H1 (cell line): ENCODE data around the gene FMO4. TPM values are rescaled to one million over a fixed set of nuclear protein-coding genes. Genes with fewer than 3 reads are reported as not detected.

Experiments
- CTCF ChIA-PET: fragments of 300-600 bp; sonication (Branson Sonifier 250); formaldehyde crosslinking; loops from one replicate; lab custom pipeline; 2021; ENCODE audit not compliant: partially characterized antibody; lab: Charles Lee
- POLR2A ChIA-PET: fragments of 300-600 bp; sonication (Branson Sonifier 250); formaldehyde crosslinking; loops from one replicate; lab custom pipeline; 2021; ENCODE audit warnings: inconsistent platforms; ENCODE audit not compliant: partially characterized antibody; lab: Charles Lee
- DNase-seq, 2 experiments: peaks; one replicate each; pipeline versions ENCODE4 v3.0.0 to v3.0.0-alpha.2; 2010 to 2022; ENCODE audit warnings: low spot score in 2 of 2, low read depth in 1 of 2, mixed read lengths in 1 of 2
- FAIRE-seq: peaks from 2 replicates; lab custom pipeline; 2011; peaks lifted over from hg19 to GRCh38; lab: Jason Lieb, UNC
- H2AFZ ChIP-seq: 2 replicates; pipeline ENCODE4 v1.8.1; 2012; ENCODE audit warnings: low read length, inconsistent platforms
- H2AK5ac ChIP-seq: 2 replicates; pipeline ENCODE4 v1.6.1; 2013; ENCODE audit warnings: low read depth, low read length
- H2BK120ac ChIP-seq: replicated peaks from 2 replicates; pipeline ENCODE3; 2013; ENCODE audit warnings: low read depth, low read length, inconsistent platforms
- H2BK12ac ChIP-seq: 2 replicates; pipeline ENCODE4 v1.6.1; 2013; ENCODE audit warnings: low read depth, low read length
- H2BK15ac ChIP-seq: 2 replicates; pipeline ENCODE4 v1.6.1; 2013; ENCODE audit warnings: low read length
- H2BK20ac ChIP-seq: 2 replicates; pipeline ENCODE4 v1.6.1; 2013; ENCODE audit warnings: low read length
- H2BK5ac ChIP-seq: 2 replicates; pipeline ENCODE4 v1.6.1; 2013; ENCODE audit warnings: low read depth, low read length
- H3K14ac ChIP-seq: 2 replicates; pipeline ENCODE4 v1.6.1; 2013; ENCODE audit warnings: inconsistent platforms; ENCODE audit not compliant: insufficient read length
- H3K18ac ChIP-seq: 2 replicates; pipeline ENCODE4 v1.6.1; 2013; ENCODE audit warnings: low read length; ENCODE audit errors: extremely low read depth
- H3K23ac ChIP-seq: 2 replicates; pipeline ENCODE4 v1.6.1; 2013; ENCODE audit warnings: inconsistent platforms; ENCODE audit not compliant: insufficient read length
- H3K23me2 ChIP-seq: 2 replicates; pipeline ENCODE4 v1.6.1; 2013; ENCODE audit warnings: low read depth, low read length
- H3K27ac ChIP-seq: 2 replicates; pipeline ENCODE4 v1.6.1; 2011; ENCODE audit warnings: low read depth, low read length, inconsistent platforms
- H3K27me3 ChIP-seq, 4 experiments: replicated peaks in 1 of 4; 1 replicate in 1 of 4; 2 replicates in 3 of 4; pipeline versions ENCODE4 v1.6.1 to v1.8.1; 2011 to 2013; ENCODE audit warnings: low read length in 3 of 4, mild to moderate bottlenecking in 3 of 4, inconsistent platforms in 2 of 4, mixed read lengths in 2 of 4, moderate library complexity in 1 of 4; ENCODE audit not compliant: control insufficient read depth in 3 of 4, insufficient read depth in 3 of 4; ENCODE audit errors: extremely low read depth in 1 of 4
- H3K36me3 ChIP-seq, 4 experiments: 2 replicates each; pipeline versions ENCODE4 v1.6.1 to v1.8.1; 2011 to 2013; ENCODE audit warnings: mild to moderate bottlenecking in 4 of 4, low read length in 3 of 4, moderate library complexity in 2 of 4, control low read depth in 1 of 4, inconsistent platforms in 1 of 4; ENCODE audit not compliant: insufficient read depth in 4 of 4, control insufficient read depth in 2 of 4
- H3K4ac ChIP-seq: replicated peaks from 2 replicates; pipeline ENCODE3; 2013; ENCODE audit warnings: low read length, low read depth, mixed read lengths, inconsistent platforms; ENCODE audit not compliant: insufficient read length
- H3K4me1 ChIP-seq, 4 experiments: replicated peaks in 1 of 4; 1 replicate in 1 of 4; 2 replicates in 3 of 4; pipeline versions ENCODE4 v1.6.1 to v1.8.1; 2011 to 2013; ENCODE audit warnings: low read length in 3 of 4, inconsistent platforms in 2 of 4, mixed read lengths in 1 of 4; ENCODE audit not compliant: insufficient read depth in 4 of 4, control insufficient read depth in 3 of 4
- H3K4me2 ChIP-seq, 2 experiments: 2 replicates each; pipeline versions ENCODE4 v1.6.1 to v1.8.1; 2011 to 2013; ENCODE audit warnings: low read depth in 2 of 2, low read length in 2 of 2, control low read depth in 1 of 2, inconsistent platforms in 1 of 2, mild to moderate bottlenecking in 1 of 2; ENCODE audit not compliant: insufficient read depth in 1 of 2
- H3K4me3 ChIP-seq, 4 experiments: fragments of 200-600, 300-600 bp in 1 of 4; sonication (generic), shearing (Covaris generic), sonication (Bioruptor Twin) in 1 of 4; 2 replicates each; pipeline versions ENCODE4 v1.5.1 to v1.8.1; 2011 to 2016; ENCODE audit warnings: low read length in 4 of 4, low read depth in 3 of 4, control low read depth in 2 of 4, inconsistent platforms in 2 of 4, mild to moderate bottlenecking in 2 of 4, mixed read lengths in 1 of 4, moderate library complexity in 1 of 4; ENCODE audit not compliant: insufficient read depth in 2 of 4; ENCODE audit errors: extremely low read depth in 1 of 4
- H3K56ac ChIP-seq: replicated peaks from 2 replicates; pipeline ENCODE3; 2013; ENCODE audit warnings: low read depth, mild to moderate bottlenecking, mixed read lengths, low read length, inconsistent platforms; ENCODE audit not compliant: insufficient read length
- H3K79me1 ChIP-seq: 2 replicates; pipeline ENCODE4 v1.6.1; 2013; ENCODE audit warnings: low read depth, low read length, control low read depth
- H3K79me2 ChIP-seq, 2 experiments: 2 replicates each; pipeline versions ENCODE4 v1.6.1 to v1.8.1; 2012 to 2013; ENCODE audit warnings: low read length in 2 of 2, mild to moderate bottlenecking in 2 of 2, inconsistent platforms in 1 of 2; ENCODE audit not compliant: insufficient read depth in 2 of 2, control insufficient read depth in 1 of 2
- H3K9ac ChIP-seq, 4 experiments: replicated peaks in 1 of 4; 1 replicate in 1 of 4; 2 replicates in 3 of 4; pipeline versions ENCODE4 v1.6.1 to v1.8.1; 2011 to 2013; ENCODE audit warnings: low read depth in 3 of 4, low read length in 3 of 4, control low read depth in 2 of 4, mild to moderate bottlenecking in 2 of 4, moderate library complexity in 2 of 4, inconsistent platforms in 1 of 4; ENCODE audit errors: extremely low read depth in 1 of 4
- H3K9me3 ChIP-seq, 2 experiments: 2 replicates each; pipeline versions ENCODE4 v1.6.1 to v1.8.1; 2012 to 2013; ENCODE audit warnings: mild to moderate bottlenecking in 2 of 2, moderate library complexity in 2 of 2, control low read depth in 1 of 2, inconsistent platforms in 1 of 2, low read depth in 1 of 2, low read length in 1 of 2, mixed read lengths in 1 of 2; ENCODE audit not compliant: insufficient read depth in 2 of 2
- H4K20me1 ChIP-seq, 2 experiments: replicated peaks in 1 of 2; 2 replicates each; pipeline versions ENCODE3 to v1.8.1; 2011 to 2013; ENCODE audit warnings: inconsistent platforms in 2 of 2, low read length in 2 of 2, mild to moderate bottlenecking in 1 of 2; ENCODE audit not compliant: insufficient read depth in 2 of 2, control insufficient read depth in 1 of 2
- H4K5ac ChIP-seq: 2 replicates; pipeline ENCODE4 v1.6.1; 2013; ENCODE audit warnings: low read length, low read depth, mixed read lengths, inconsistent platforms; ENCODE audit not compliant: insufficient read length
- H4K8ac ChIP-seq: 2 replicates; pipeline ENCODE4 v1.8.0; 2013; ENCODE audit warnings: mild to moderate bottlenecking, moderate library complexity, low read length, inconsistent platforms; ENCODE audit not compliant: insufficient read depth; ENCODE audit errors: extremely low read depth
- H4K91ac ChIP-seq: replicated peaks from 2 replicates; pipeline ENCODE3; 2013; ENCODE audit warnings: low read length, mixed read lengths, inconsistent platforms; ENCODE audit not compliant: insufficient read length
- CHD1 ChIP-seq: IDR thresholded peaks from 2 replicates; pipeline ENCODE4 v1.6.1; 2012; ENCODE audit warnings: low read depth, low read length, improper control_type of control experiment
- CREB1 ChIP-seq: IDR thresholded peaks from 2 replicates; pipeline ENCODE4 v1.6.1; 2012; ENCODE audit warnings: inconsistent platforms
- KDM4A ChIP-seq: IDR thresholded peaks from one replicate; pipeline ENCODE4 v1.7.1; 2012; ENCODE audit warnings: low read depth, mild to moderate bottlenecking, moderate library complexity, low read length, inconsistent platforms; ENCODE audit not compliant: severe bottlenecking
- POLR2AphosphoS5 ChIP-seq: IDR thresholded peaks from 2 replicates; pipeline ENCODE4 v1.6.1; 2011; ENCODE audit warnings: low read depth, low read length
- RAD21 ChIP-seq, 2 experiments: IDR thresholded peaks in 1 of 2; conservative IDR thresholded peaks in 1 of 2; 2 replicates each; pipeline ENCODE4 v1.6.1; 2011; ENCODE audit warnings: low read depth in 2 of 2, low read length in 2 of 2, improper control_type of control experiment in 1 of 2, inconsistent platforms in 1 of 2, mild to moderate bottlenecking in 1 of 2, moderate library complexity in 1 of 2
- SAP30 ChIP-seq: fragments of 300-600 bp; sonication (generic); IDR thresholded peaks from 2 replicates; pipeline ENCODE4 v1.7.1; 2012; ENCODE audit warnings: low read length, moderate library complexity, mild to moderate bottlenecking, inconsistent platforms; ENCODE audit not compliant: insufficient read depth, insufficient replicate concordance
- SP1 ChIP-seq: IDR thresholded peaks from 2 replicates; pipeline ENCODE4 v1.6.1; 2011; ENCODE audit warnings: low read depth, low read length
- SRF ChIP-seq: IDR thresholded peaks from 2 replicates; pipeline ENCODE4 v1.6.1; 2011; ENCODE audit warnings: mild to moderate bottlenecking, low read depth, low read length, moderate library complexity
- TAF7 ChIP-seq: optimal IDR thresholded peaks from 2 replicates; pipeline ENCODE3; 2011; ENCODE audit warnings: low read depth, mild to moderate bottlenecking, inconsistent platforms, low read length, moderate library complexity, borderline replicate concordance
- TBP ChIP-seq: IDR thresholded peaks from 2 replicates; pipeline ENCODE4 v1.6.1; 2011; ENCODE audit warnings: low read depth, low read length, improper control_type of control experiment
- TEAD4 ChIP-seq: IDR thresholded peaks from 2 replicates; pipeline ENCODE4 v1.6.1; 2012; ENCODE audit warnings: low read depth, low read length, inconsistent platforms, mixed read lengths
- ZNF274 ChIP-seq: IDR thresholded peaks from 2 replicates; pipeline ENCODE4 v1.7.0; 2012; ENCODE audit warnings: low read length, borderline replicate concordance; ENCODE audit errors: extremely low read depth
- WGBS, 2 experiments: shearing (Covaris generic) in 1 of 2; methylation state at CpG; one replicate each; pipeline versions ENCODE4 v1.1.6 to v1.1.7; 2013 to 2015; ENCODE audit warnings: low lambda C conversion rate in 2 of 2, mixed read lengths in 2 of 2, inconsistent platforms in 1 of 2, low coverage in 1 of 2, missing lambda C conversion rate in 1 of 2; ENCODE audit not compliant: insufficient replicate concordance in 2 of 2, insufficient coverage in 1 of 2, insufficient read length in 1 of 2; ENCODE audit errors: extremely low coverage in 1 of 2, missing lambda C conversion rate in 1 of 2; 5-methylcytosine and 5-hydroxymethylcytosine counted together
- polyA plus RNA-seq, 7 experiments: library from polyadenylated mRNA; depleted of rRNA in 3 of 7; stranded (reverse) in 5 of 7; unstranded in 2 of 7; fragments of >200 nt in 5 of 7; fragments of 200-250 nt in 2 of 7; gene quantifications; 1 replicate in 5 of 7; 2 replicates in 1 of 7; 4 replicates in 1 of 7; pipeline versions ENCODE4 v1.2.1 to v1.2.3, GENCODE V29; 2011 to 2013; ENCODE audit warnings: missing spikeins in 2 of 7, mixed read lengths in 2 of 7
- total RNA-seq: library from RNA; stranded (reverse); fragmentation: NEBNext Ultra II Directional; extraction: Animal tissue kit (Norgen Biotek cat#: 25700); gene quantifications from 2 replicates; pipeline ENCODE4 v1.2.1, GENCODE V29; 2021
- TF ChIP-seq, protein P1 (sequence below): IDR thresholded peaks from 2 replicates; pipeline ENCODE4 v1.6.1; 2012; ENCODE audit warnings: inconsistent platforms

FMO4 gene
- total and polyA plus RNA-seq, 2 of the 8 experiments (the other 6 are each of a cell fraction or from before 2014, with no cell fraction given), result 1.5 to 2.3 TPM

DNA sequence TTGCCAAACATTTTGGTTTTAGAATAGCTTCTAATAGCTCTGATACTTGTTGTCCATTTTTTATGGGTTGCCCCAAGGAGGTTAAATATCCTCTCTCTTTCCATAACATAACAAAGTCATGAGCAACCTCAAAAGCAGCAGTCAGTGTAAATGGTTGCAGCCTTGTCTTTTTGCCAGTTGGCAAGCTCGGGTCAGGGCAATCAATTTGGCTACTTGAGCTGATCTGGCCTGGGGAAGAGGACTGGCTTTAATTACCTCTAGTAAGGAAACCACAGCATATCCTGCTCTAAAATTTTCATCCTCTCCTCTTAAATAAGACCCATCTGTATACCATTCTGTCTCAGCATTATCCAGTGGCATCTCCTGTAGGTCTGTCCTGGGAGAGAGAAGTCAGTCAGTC is 21.2 kb upstream of the FMO4 start:
- 93% methylated on average over 1 of the region's 1 CpG; no CpG with 5 or more reads in 1 of the 2 experiments for WGBS, 2 experiments
- no peak for FAIRE-seq

More for the DNA sequence above, 21.2 kb upstream of the FMO4 start:
- H2BK120ac ChIP-seq, result no peak overlapping the region
- no peak overlapping the region for H3K56ac ChIP-seq
- H2BK20ac ChIP-seq, result no peak overlapping the region
- H3K4me2 ChIP-seq, result no peak overlapping the region
- H3K23ac ChIP-seq, result no peak overlapping the region
- no peak overlapping the region for H3K4me3 ChIP-seq
- no peak overlapping the region for H2BK12ac ChIP-seq
- peaks cover 0 to 11% (median 4%) of the 10 kb centered on the region in 4 experiments; a peak in 5 of 7 replicates for H3K4me1 ChIP-seq
- H4K91ac ChIP-seq, result no peak overlapping the region
- no peaks in the 10 kb centered on the region for H3K9me3 ChIP-seq
- DNase-seq, result no peak
- no peak overlapping the region for H2BK15ac ChIP-seq
- H4K5ac ChIP-seq, result no peak overlapping the region
- no peak overlapping the region for H3K27ac ChIP-seq
- peaks cover 0 to 2% (median 0%) of the 10 kb centered on the region in 4 experiments; a peak in 1 of 7 replicates for H3K27me3 ChIP-seq
- ChIA-PET POLR2A (no interaction called here), CTCF (interaction anchor here (1.0 to 1.6 kb wide), 4 partner anchors 12 to 47 kb away, joined by 3 to 8 read pairs (median 4); partner anchors contain the start of gene FMO4)
- H3K4ac ChIP-seq, result no peak overlapping the region
- no peak overlapping the region for H2AFZ ChIP-seq
- H3K36me3 ChIP-seq, result no peaks in the 10 kb centered on the region
- no peaks in the 10 kb centered on the region for H3K79me1 ChIP-seq
- H3K23me2 ChIP-seq, result no peaks in the 10 kb centered on the region
- H3K14ac ChIP-seq, result no peak overlapping the region
- TF ChIP-seq KDM4A, result no peak
- TF ChIP-seq CHD1, result no peak
- TF ChIP-seq ZNF274, result no peak
- TF ChIP-seq CREB1, result no peak
- TF ChIP-seq SAP30, result no peak
- TF ChIP-seq POLR2AphosphoS5, result no peak
- no peak for TF ChIP-seq TAF7
- no peak for TF ChIP-seq TEAD4
- no peak for TF ChIP-seq SP1
- TF ChIP-seq, protein P1, sequence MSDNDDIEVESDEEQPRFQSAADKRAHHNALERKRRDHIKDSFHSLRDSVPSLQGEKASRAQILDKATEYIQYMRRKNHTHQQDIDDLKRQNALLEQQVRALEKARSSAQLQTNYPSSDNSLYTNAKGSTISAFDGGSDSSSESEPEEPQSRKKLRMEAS, result no peak
- TF ChIP-seq RAD21 (IDR thresholded peaks at IDR 0.05 in 1 of 2, conservative IDR thresholded peaks at IDR 0.05 in 1 of 2; ENCODE audit: low read depth in 2 of 2, low read length in 2 of 2), result no peak
- TF ChIP-seq TBP, result no peak
- no peak for TF ChIP-seq SRF
- no peak overlapping the region for H4K8ac ChIP-seq
- no peak overlapping the region for H2BK5ac ChIP-seq
- H3K79me2 ChIP-seq, result no peaks in the 10 kb centered on the region
- H2AK5ac ChIP-seq, result no peak overlapping the region
- H3K18ac ChIP-seq, result no peak overlapping the region
- H3K9ac ChIP-seq, result no peak overlapping the region
- H4K20me1 ChIP-seq, result no peaks in the 10 kb centered on the region
